GM23338 (cell line): Measurements from ENCODE around the gene MDM2. TPM values are rescaled to one million over a fixed set of nuclear protein-coding genes. Genes with fewer than 3 reads are reported as not detected.

Experiments
- ATAC-seq: fragments of 200-7000 bp; cut with Tn5 transposase; 3 replicates; pipeline ENCODE4 v1.9.1; 2020
- DNase-seq: peaks from one replicate; pipeline ENCODE4 v3.0.0-alpha.2; 2015; ENCODE audit warnings: low spot score
- H2AFZ ChIP-seq: fragments of 200-600 bp; sonication (generic); 2 replicates; pipeline ENCODE4 v1.8.0; 2016; ENCODE audit warnings: antibody characterized with exemption, mild to moderate bottlenecking, moderate library complexity
- H3F3A ChIP-seq: fragments of 200-600 bp; sonication (generic); replicated peaks from 2 replicates; pipeline ENCODE4 v1.8.0; 2017; ENCODE audit warnings: antibody characterized with exemption, mixed run types, low read depth
- H3K27ac ChIP-seq: fragments of 200-600 bp; sonication (generic); 2 replicates; pipeline ENCODE4 v1.6.1; 2016; ENCODE audit warnings: low read depth
- H3K27me3 ChIP-seq: fragments of 200-600 bp; sonication (generic); 2 replicates; pipeline ENCODE4 v1.8.0; 2016; ENCODE audit warnings: mild to moderate bottlenecking, mixed run types, moderate library complexity; ENCODE audit not compliant: insufficient read depth
- H3K36me3 ChIP-seq: fragments of 200-600 bp; sonication (generic); 2 replicates; pipeline ENCODE4 v1.8.0; 2016; ENCODE audit warnings: mild to moderate bottlenecking; ENCODE audit not compliant: insufficient read depth
- H3K4me1 ChIP-seq: fragments of 200-600 bp; sonication (generic); 2 replicates; pipeline ENCODE4 v1.8.0; 2016; ENCODE audit warnings: mild to moderate bottlenecking, moderate library complexity; ENCODE audit not compliant: insufficient read depth
- H3K4me2 ChIP-seq: fragments of 200-600 bp; sonication (generic); 2 replicates; pipeline ENCODE4 v1.7.1; 2017; ENCODE audit warnings: mixed run types
- H3K4me3 ChIP-seq: fragments of 200-600 bp; sonication (generic); 2 replicates; pipeline ENCODE4 v1.6.1; 2016; ENCODE audit warnings: mixed run types
- H3K79me2 ChIP-seq: fragments of 200-600 bp; sonication (generic); replicated peaks from 2 replicates; pipeline ENCODE4 v1.8.0; 2017; ENCODE audit warnings: mild to moderate bottlenecking; ENCODE audit not compliant: insufficient read depth
- H3K9me2 ChIP-seq: fragments of 200-600 bp; sonication (generic); 2 replicates; pipeline ENCODE4 v1.8.0; 2017; ENCODE audit not compliant: insufficient read depth
- H4K20me1 ChIP-seq: fragments of 200-600 bp; sonication (generic); replicated peaks from 2 replicates; pipeline ENCODE4 v1.8.0; 2017; ENCODE audit warnings: mild to moderate bottlenecking; ENCODE audit not compliant: insufficient read depth
- H3K27ac Mint-ChIP-seq: 2 replicates; pipeline ENCODE4 v1.8.0; 2020; ENCODE audit warnings: inconsistent platforms, mild to moderate bottlenecking, moderate library complexity, mixed read lengths
- H3K27me3 Mint-ChIP-seq: 3 replicates; pipeline ENCODE4 v1.8.0; 2022; ENCODE audit warnings: low read depth, mild to moderate bottlenecking, moderate library complexity, mixed read lengths, inconsistent platforms; ENCODE audit not compliant: insufficient read depth, poor library complexity
- H3K36me3 Mint-ChIP-seq: 3 replicates; pipeline ENCODE4 v1.8.0; 2021; ENCODE audit warnings: low read depth, mild to moderate bottlenecking, inconsistent platforms, moderate library complexity, mixed read lengths
- H3K4me1 Mint-ChIP-seq: 3 replicates; pipeline ENCODE4 v1.8.0; 2020; ENCODE audit warnings: mild to moderate bottlenecking, inconsistent platforms, mixed read lengths
- H3K4me3 Mint-ChIP-seq: 3 replicates; pipeline ENCODE4 v1.8.0; 2021; ENCODE audit warnings: moderate library complexity, mild to moderate bottlenecking, inconsistent platforms, mixed read lengths
- H3K9me3 Mint-ChIP-seq: 3 replicates; pipeline ENCODE4 v1.8.0; 2020; ENCODE audit warnings: moderate library complexity, mild to moderate bottlenecking, inconsistent platforms, mixed read lengths
- CREB1 ChIP-seq: fragments of 250-450 bp; sonication (Bioruptor Pico); IDR thresholded peaks from 2 replicates; pipeline ENCODE4 v1.5.0; 2020; ENCODE audit warnings: low read depth, mild to moderate bottlenecking, moderate library complexity
- CTCF ChIP-seq, 2 experiments: fragments of 200-600 bp in 1 of 2; sonication (generic) in 1 of 2; conservative IDR thresholded peaks; 2 replicates each; pipeline versions ENCODE4 v1.5.1 to v1.6.1; 2016 to 2017; ENCODE audit warnings: antibody characterized with exemption in 2 of 2, low read depth in 2 of 2, mild to moderate bottlenecking in 2 of 2, moderate library complexity in 1 of 2
- ETS1 ChIP-seq: IDR thresholded peaks from 2 replicates; pipeline ENCODE4 v1.6.1; 2016; ENCODE audit warnings: antibody characterized with exemption
- EZH2 ChIP-seq: fragments of 200-600 bp; sonication (generic); IDR thresholded peaks from one replicate; pipeline ENCODE4 v1.8.0; 2017; ENCODE audit warnings: antibody characterized with exemption, mild to moderate bottlenecking, low read depth; ENCODE audit not compliant: unreplicated experiment
- EZH2phosphoT487 ChIP-seq: fragments of 200-600 bp; sonication (generic); IDR thresholded peaks from one replicate; pipeline ENCODE4 v1.8.1; 2018; ENCODE audit warnings: antibody characterized with exemption; ENCODE audit not compliant: unreplicated experiment
- JUNB ChIP-seq: IDR thresholded peaks from one replicate; pipeline ENCODE4 v1.6.1; 2016; ENCODE audit warnings: antibody characterized with exemption; ENCODE audit not compliant: unreplicated experiment
- NANOG ChIP-seq: IDR thresholded peaks from 2 replicates; pipeline ENCODE4 v1.6.1; 2016; ENCODE audit warnings: antibody characterized with exemption, borderline replicate concordance
- POLR2AphosphoS5 ChIP-seq: IDR thresholded peaks from 2 replicates; pipeline ENCODE4 v1.6.1; 2016; ENCODE audit warnings: antibody characterized with exemption, low read depth
- REST ChIP-seq: IDR thresholded peaks from one replicate; pipeline ENCODE4 v1.6.1; 2018; ENCODE audit warnings: antibody characterized with exemption; ENCODE audit not compliant: unreplicated experiment
- STAT1 ChIP-seq: IDR thresholded peaks from one replicate; pipeline ENCODE4 v1.6.1; 2016; ENCODE audit warnings: antibody characterized with exemption; ENCODE audit not compliant: unreplicated experiment
- ZNF114 ChIP-seq: fragments of 250-450 bp; sonication (Bioruptor Pico); IDR thresholded peaks from 2 replicates; pipeline ENCODE4 v1.5.0; 2020; ENCODE audit warnings: mild to moderate bottlenecking, moderate library complexity
- ZNF331 ChIP-seq: fragments of 250-450 bp; sonication (Bioruptor Pico); IDR thresholded peaks from 2 replicates; pipeline ENCODE4 v1.5.0; 2020; ENCODE audit warnings: low read depth, mild to moderate bottlenecking, moderate library complexity
- ZNF462 ChIP-seq: fragments of 250-450 bp; sonication (Bioruptor Pico); IDR thresholded peaks from 2 replicates; pipeline ENCODE4 v1.5.0; 2020; ENCODE audit warnings: mild to moderate bottlenecking, moderate library complexity
- polyA plus RNA-seq: library from polyadenylated mRNA; unstranded; fragments of >200 nt; fragmentation: Nextera tagmentation; extraction: Ambion mirVana; gene quantifications from 2 replicates; pipeline ENCODE4 v1.2.1, GENCODE V29; 2016
- total RNA-seq: library from RNA; depleted of rRNA; stranded (reverse); fragments of >200 nt; shearing (Covaris generic); gene quantifications from 2 replicates; pipeline ENCODE4 v1.2.3, GENCODE V29; 2014

MDM2 gene
- total and polyA plus RNA-seq, 2 experiments from 2014 or later = 105 to 136 TPM

- Histone ChIP-seq H3K9me2 (no peaks in the 10 kb centered on the region), H3K4me1 (no peaks in the 10 kb centered on the region), H3K79me2 (no peaks in the 10 kb centered on the region), H3F3A (no peaks in the 10 kb centered on the region), H3K27me3 (no peaks in the 10 kb centered on the region), H3K36me3 (peaks cover 18% of the 10 kb centered on the region; the same call in 1 of the 2 replicates), H2AFZ (no peak overlapping the region), H4K20me1 (0 out of 2 replicates have a peak, but pooled peaks cover 6% of the 10 kb centered on the region), H3K4me3 (no peak overlapping the region), H3K4me2 (no peak overlapping the region), H3K27ac (no peak overlapping the region)
- peaks cover 1% of the 10 kb centered on the region for H3K27me3 Mint-ChIP-seq
- ATAC-seq = no peak
- peaks cover 37% of the 10 kb centered on the region for H3K36me3 Mint-ChIP-seq
- H3K27ac Mint-ChIP-seq = no peak overlapping the region
- 0 out of 3 replicates have a peak, but pooled peaks cover 5% of the 10 kb centered on the region for H3K4me1 Mint-ChIP-seq
- no peaks in the 10 kb centered on the region for H3K9me3 Mint-ChIP-seq
- H3K4me3 Mint-ChIP-seq = no peak overlapping the region
- no peak for DNase-seq
- TF ChIP-seq POLR2AphosphoS5 (no peak), STAT1 (no peak), ZNF114 (no peak), CTCF (conservative IDR thresholded peaks at IDR 0.05; ENCODE audit: low read depth in 2 of 2) (no peak), ZNF331 (CRISPR knock-in tag) (no peak), EZH2 (no peak), JUNB (no peak), NANOG (no peak), EZH2phosphoT487 (no peak), ZNF462 (CRISPR knock-in tag) (no peak), CREB1 (no peak), ETS1 (no peak), REST (no peak)
Observed at GRCh38 chr12:68762691-68763090, 45.3 kb upstream of the MDM2 start.
